GM12892 (cell line): Measurements from ENCODE around the gene CEMIP.

Experiments
- POLR2A ChIP-seq: IDR thresholded peaks from 2 replicates; pipeline ENCODE4 v1.6.1; 2011; ENCODE audit warnings: low read depth, low read length, control low read depth
- POLR2AphosphoS5 ChIP-seq: IDR thresholded peaks from 2 replicates; pipeline ENCODE4 v1.6.1; 2011; ENCODE audit warnings: low read depth, low read length, control low read depth
- TAF1 ChIP-seq: IDR thresholded peaks from 2 replicates; pipeline ENCODE4 v1.6.1; 2011; ENCODE audit warnings: low read depth, mild to moderate bottlenecking, control low read depth, low read length, borderline replicate concordance

DNA sequence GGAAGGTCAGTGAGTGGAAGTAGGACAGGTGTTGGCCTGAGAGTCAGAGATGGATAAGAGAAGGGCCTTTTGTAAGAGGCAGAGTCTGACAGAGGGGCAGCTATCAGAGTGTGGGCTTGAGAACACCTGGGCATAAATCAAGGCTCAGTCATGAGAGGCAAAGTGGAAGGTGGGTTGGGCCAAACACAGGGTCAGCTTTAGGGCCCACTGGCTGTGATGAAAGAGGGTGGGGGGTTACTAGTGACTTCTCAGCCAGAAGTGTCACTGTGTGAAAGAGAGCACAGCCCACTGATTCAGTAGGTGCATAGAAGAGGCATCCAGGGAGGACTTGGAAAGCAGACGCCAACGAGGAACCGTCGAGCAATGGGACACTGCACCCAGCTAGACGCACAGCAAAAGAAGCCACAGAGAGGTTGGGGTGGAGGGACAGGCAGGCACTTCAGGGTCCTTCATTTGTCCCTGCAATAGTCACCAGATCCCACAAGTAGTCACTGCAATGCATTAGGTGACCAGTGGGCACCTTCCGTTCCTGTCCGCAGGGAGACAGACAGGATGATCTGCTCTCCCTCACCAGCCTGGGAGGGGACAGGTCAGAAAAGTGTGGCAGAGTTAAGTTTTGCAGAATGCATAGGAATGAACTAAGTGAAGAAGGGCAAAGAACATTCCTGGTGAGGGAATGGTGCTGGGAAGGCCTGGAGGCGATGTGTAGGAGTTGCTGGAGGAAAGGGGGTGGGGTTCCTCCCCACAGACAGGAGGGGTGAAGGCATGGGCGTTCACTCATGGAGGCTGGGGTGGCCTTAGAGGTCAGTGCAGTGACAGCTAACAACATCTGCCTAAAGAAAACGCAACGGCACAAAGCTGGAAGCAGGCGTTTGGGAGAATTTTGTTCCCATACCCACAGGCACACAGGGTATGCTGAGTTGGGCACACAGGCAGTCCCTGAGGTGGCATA is 174.1 kb downstream of the CEMIP start:
- TF ChIP-seq POLR2AphosphoS5 (no peak), POLR2A (no peak), TAF1 (no peak)
